ENCODE results near the gene PRKCQ.
"Not testable (repeated sequence)": the region's sequence is repeated elsewhere in the genome, so short reads cannot be mapped to it uniquely, and the experiment has no call there.

Gene PRKCQ

GRCh38 chr10:6456067-6456466, 124.0 kb downstream of the PRKCQ start:
- no peak for DNase-seq (ENCODE audit: low read depth, low spot score)

GRCh38 chr10:6455592-6455991, 124.5 kb downstream of the PRKCQ start:
- DNase-seq (ENCODE audit: low read depth, low spot score) = no peak

- no peak for DNase-seq (ENCODE audit: low read depth, low spot score)
Observed at GRCh38 chr10:6446711-6447110, 133.4 kb downstream of the PRKCQ start.

- peak; percentile 38 for DNase-seq (ENCODE audit: low read depth, low spot score)
Observed at GRCh38 chr10:6445671-6446316, 134.3 kb downstream of the PRKCQ start.

- DNase-seq (ENCODE audit: low read depth, low spot score) = not testable (repeated sequence)
Observed at GRCh38 chr10:6439875-6440274, 140.2 kb downstream of the PRKCQ start.

GRCh38 chr10:6431861-6432260, 148.2 kb downstream of the PRKCQ start:
- no peak for DNase-seq (ENCODE audit: low read depth, low spot score)

GRCh38 chr10:6431186-6431585, 148.9 kb downstream of the PRKCQ start:
- DNase-seq (ENCODE audit: low read depth, low spot score) = no peak

- no peak for DNase-seq (ENCODE audit: low read depth, low spot score)
Observed at GRCh38 chr10:6430423-6430980, 149.6 kb downstream of the PRKCQ start.

- no peak for DNase-seq (ENCODE audit: low read depth, low spot score)
Observed at GRCh38 chr10:6427357-6427959, 152.6 kb downstream of the PRKCQ start.

GRCh38 chr10:6426317-6426716, 153.8 kb downstream of the PRKCQ start:
- no peak for DNase-seq (ENCODE audit: low read depth, low spot score)

- DNase-seq (ENCODE audit: low read depth, low spot score) = no peak
Observed at GRCh38 chr10:6423413-6424170, 156.5 kb downstream of the PRKCQ start.

GRCh38 chr10:6423004-6423403, 157.1 kb downstream of the PRKCQ start:
- DNase-seq (ENCODE audit: low read depth, low spot score) = peak; percentile 22

GRCh38 chr10:6418613-6419216, 161.4 kb downstream of the PRKCQ start:
- DNase-seq (ENCODE audit: low read depth, low spot score) = no peak

GRCh38 chr10:6418167-6418566, 161.9 kb downstream of the PRKCQ start:
- DNase-seq (ENCODE audit: low read depth, low spot score) = no peak

- DNase-seq (ENCODE audit: low read depth, low spot score) = peak; percentile 15
Observed at GRCh38 chr10:6416892-6417512, 163.1 kb downstream of the PRKCQ start.

- DNase-seq (ENCODE audit: low read depth, low spot score) = no peak
Observed at GRCh38 chr10:6411436-6411835, 168.6 kb downstream of the PRKCQ start.

GRCh38 chr10:6410830-6411229, 169.2 kb downstream of the PRKCQ start:
- no peak for DNase-seq (ENCODE audit: low read depth, low spot score)

GRCh38 chr10:6409971-6410643, 170.0 kb downstream of the PRKCQ start:
- peak; percentile 79 for DNase-seq (ENCODE audit: low read depth, low spot score)

- DNase-seq (ENCODE audit: low read depth, low spot score) = no peak
Observed at GRCh38 chr10:6408799-6409198, 171.3 kb downstream of the PRKCQ start.

- no peak for DNase-seq (ENCODE audit: low read depth, low spot score)
Observed at GRCh38 chr10:6407034-6407721, 172.9 kb downstream of the PRKCQ start.
